Fibroblast of the aortic adventitia (primary cell): ENCODE results near the gene MORC1. TPM values are rescaled to one million over a fixed set of nuclear protein-coding genes. Genes with fewer than 3 reads are reported as not detected.
"Not testable (repeated sequence)": the region's sequence is repeated elsewhere in the genome, so short reads cannot be mapped to it uniquely, and the experiment has no call there.

ENCODE experiments used
- DNase-seq: peaks from one replicate; pipeline ENCODE4 v3.0.0-alpha.2; 2010; ENCODE audit warnings: low read depth
- H3K4me3 ChIP-seq: 2 replicates; pipeline ENCODE4 v1.5.1; 2011; ENCODE audit warnings: low read depth, mild to moderate bottlenecking, control low read depth, low read length, moderate library complexity
- CTCF ChIP-seq: IDR thresholded peaks from 2 replicates; pipeline ENCODE4 v1.5.1; 2011; ENCODE audit warnings: mild to moderate bottlenecking, low read length, control low read depth, inconsistent platforms; ENCODE audit not compliant: insufficient read depth
- total RNA-seq: library from RNA; depleted of rRNA; stranded (reverse); fragments of >200 nt; gene quantifications from 2 replicates; pipeline ENCODE4 v1.2.3, GENCODE V29; 2012; ENCODE audit warnings: low replicate concordance

The MORC1 gene
- total RNA-seq, 1 donor: not detected

GRCh38 chr3:109089265-109089664 is 28.7 kb downstream of the MORC1 start:
- no peak for DNase-seq
- H3K4me3 ChIP-seq: no peak overlapping the region
- no peak for TF ChIP-seq CTCF

- peak; percentile 76 for TF ChIP-seq CTCF
- peak; percentile 54 for DNase-seq
- H3K4me3 ChIP-seq: no peak overlapping the region
Observed at GRCh38 chr3:109081746-109082510, 36.0 kb downstream of the MORC1 start.

- H3K4me3 ChIP-seq, DNase-seq: not testable (repeated sequence)
Observed at GRCh38 chr3:109080090-109080489, 37.8 kb downstream of the MORC1 start.

GRCh38 chr3:109073116-109073515 is 44.8 kb downstream of the MORC1 start:
- no peak for DNase-seq
- H3K4me3 ChIP-seq: no peak overlapping the region

GRCh38 chr3:109072194-109072593 is 45.7 kb downstream of the MORC1 start:
- no peak for TF ChIP-seq CTCF
- no peak for DNase-seq
- H3K4me3 ChIP-seq: no peak overlapping the region

More at GRCh38 chr3:109073116-109073515, 44.8 kb downstream of the MORC1 start:
- TF ChIP-seq CTCF: no peak

- TF ChIP-seq CTCF: no peak
Observed at GRCh38 chr3:109071350-109072142, 46.4 kb downstream of the MORC1 start.

GRCh38 chr3:109070211-109070610 is 47.7 kb downstream of the MORC1 start:
- no peak for DNase-seq
- TF ChIP-seq CTCF: no peak
- H3K4me3 ChIP-seq: no peak overlapping the region

More at GRCh38 chr3:109071350-109072142, 46.4 kb downstream of the MORC1 start:
- no peak overlapping the region for H3K4me3 ChIP-seq
- no peak for DNase-seq
